IMR-90 (cell line): Measurements from ENCODE around the gene MTG1. TPM values are rescaled to one million over a fixed set of nuclear protein-coding genes. Genes with fewer than 3 reads are reported as not detected.

Experiments used
- ATAC-seq: fragments of 200-7000 bp; cut with Tn5 transposase; 2 replicates; pipeline ENCODE4 v1.9.1; 2020; ENCODE audit warnings: low read depth, mild to moderate bottlenecking, moderate library complexity
- BruUV-seq: library from RNA; stranded (reverse); fragments of 400-500 nt; replicated peaks from 2 replicates; lab custom pipeline; 2021; lab: Mats Ljungman, UMichigan
- CTCF ChIA-PET: fragments of 300-600 bp; formaldehyde crosslinking; extraction: SDS; loops from one replicate; lab custom pipeline; 2021; ENCODE audit warnings: antibody characterized with exemption; lab: Yijun Ruan, JAX
- POLR2A ChIA-PET: fragments of 300-600 bp; sonication (Branson Sonifier 250); formaldehyde crosslinking; loops from one replicate; lab custom pipeline; 2022; ENCODE audit warnings: antibody characterized with exemption; ENCODE audit not compliant: unreplicated experiment; lab: Charles Lee
- DNase-seq: peaks from one replicate; pipeline ENCODE4 v3.0.0; 2013
- H2AFZ ChIP-seq: replicated peaks from 2 replicates; pipeline ENCODE3; 2013; ENCODE audit warnings: low read length, mild to moderate bottlenecking; ENCODE audit not compliant: poor library complexity
- H2AK5ac ChIP-seq: 2 replicates; pipeline ENCODE4 v1.6.1; 2013; ENCODE audit warnings: low read depth, low read length, inconsistent platforms
- H2AK9ac ChIP-seq: replicated peaks from 2 replicates; pipeline ENCODE3; 2013; ENCODE audit warnings: mild to moderate bottlenecking, low read depth, low read length, moderate library complexity; ENCODE audit not compliant: poor library complexity
- H2BK120ac ChIP-seq: 2 replicates; pipeline ENCODE4 v1.6.1; 2013; ENCODE audit warnings: low read depth, low read length, inconsistent platforms
- H2BK15ac ChIP-seq: 3 replicates; pipeline ENCODE4 v1.6.1; 2013; ENCODE audit warnings: low read depth, low read length, inconsistent platforms
- H2BK20ac ChIP-seq: 2 replicates; pipeline ENCODE4 v1.6.1; 2013; ENCODE audit warnings: low read depth, mild to moderate bottlenecking, inconsistent platforms, low read length, moderate library complexity
- H2BK5ac ChIP-seq: 2 replicates; pipeline ENCODE4 v1.6.1; 2013; ENCODE audit warnings: mild to moderate bottlenecking, low read depth, low read length, inconsistent platforms; ENCODE audit not compliant: poor library complexity, severe bottlenecking
- H3K14ac ChIP-seq: replicated peaks from 2 replicates; pipeline ENCODE4 v1.6.1; 2013; ENCODE audit warnings: low read depth, low read length, inconsistent platforms
- H3K18ac ChIP-seq: 2 replicates; pipeline ENCODE4 v1.6.1; 2013; ENCODE audit warnings: low read depth, low read length, control low read depth
- H3K23ac ChIP-seq: 2 replicates; pipeline ENCODE4 v1.6.1; 2013; ENCODE audit warnings: low read depth, low read length, inconsistent platforms
- H3K27ac ChIP-seq: 2 replicates; pipeline ENCODE4 v1.5.1; 2013; ENCODE audit warnings: mild to moderate bottlenecking, control low read depth, low read length; ENCODE audit not compliant: insufficient read depth
- H3K27me3 ChIP-seq: 2 replicates; pipeline ENCODE4 v1.6.1; 2013; ENCODE audit warnings: low read length; ENCODE audit not compliant: control insufficient read depth, insufficient read depth
- H3K36me3 ChIP-seq: 2 replicates; pipeline ENCODE4 v1.6.1; 2013; ENCODE audit warnings: low read length, mixed read lengths; ENCODE audit not compliant: control insufficient read depth, insufficient read depth
- H3K4ac ChIP-seq: 2 replicates; pipeline ENCODE4 v1.6.1; 2013; ENCODE audit warnings: low read depth, low read length, inconsistent platforms
- H3K4me1 ChIP-seq: 2 replicates; pipeline ENCODE4 v1.6.1; 2013; ENCODE audit warnings: low read length, mixed read lengths; ENCODE audit not compliant: control insufficient read depth, insufficient read depth
- H3K4me2 ChIP-seq: 2 replicates; pipeline ENCODE4 v1.6.1; 2013; ENCODE audit warnings: low read depth, mild to moderate bottlenecking, control low read depth, low read length, moderate library complexity
- H3K4me3 ChIP-seq: 2 replicates; pipeline ENCODE4 v1.5.1; 2013; ENCODE audit warnings: low read depth, mild to moderate bottlenecking, control low read depth, low read length, moderate library complexity; ENCODE audit not compliant: insufficient read depth
- H3K56ac ChIP-seq: 2 replicates; pipeline ENCODE4 v1.6.1; 2013; ENCODE audit warnings: low read length, inconsistent platforms; ENCODE audit not compliant: insufficient read depth; ENCODE audit errors: extremely low read depth
- H3K79me1 ChIP-seq, 2 experiments: 2 replicates each; pipeline ENCODE4 v1.6.1; 2013; ENCODE audit warnings: low read length in 2 of 2, inconsistent platforms in 1 of 2, low read depth in 1 of 2
- H3K9ac ChIP-seq: 2 replicates; pipeline ENCODE4 v1.6.1; 2013; ENCODE audit warnings: low read depth, low read length, control low read depth
- H3K9me1 ChIP-seq: 2 replicates; pipeline ENCODE4 v1.6.1; 2013; ENCODE audit warnings: low read length, inconsistent platforms; ENCODE audit not compliant: insufficient read depth
- H3K9me3 ChIP-seq: 2 replicates; pipeline ENCODE4 v1.6.1; 2013; ENCODE audit warnings: low read length; ENCODE audit not compliant: control insufficient read depth, insufficient read depth
- H4K20me1 ChIP-seq: 2 replicates; pipeline ENCODE4 v1.6.1; 2013; ENCODE audit warnings: low read length, inconsistent platforms; ENCODE audit not compliant: insufficient read depth
- H4K5ac ChIP-seq: 2 replicates; pipeline ENCODE4 v1.6.1; 2013; ENCODE audit warnings: mild to moderate bottlenecking, low read depth, low read length, control low read depth
- H4K8ac ChIP-seq, 2 experiments: 2 replicates each; pipeline ENCODE4 v1.6.1; 2013; ENCODE audit warnings: low read depth in 2 of 2, low read length in 2 of 2, control low read depth in 1 of 2, inconsistent platforms in 1 of 2
- H4K91ac ChIP-seq: 2 replicates; pipeline ENCODE4 v1.6.1; 2013; ENCODE audit warnings: low read depth, low read length, inconsistent platforms; ENCODE audit not compliant: insufficient read depth
- ELK1 ChIP-seq: fragments of 150-350 bp; IDR thresholded peaks from 2 replicates; pipeline ENCODE4 v1.6.1; 2016; ENCODE audit warnings: low read depth, mild to moderate bottlenecking, low read length, moderate library complexity, borderline replicate concordance
- FOS ChIP-seq: fragments of 150-350 bp; IDR thresholded peaks from 2 replicates; pipeline ENCODE4 v1.6.1; 2016; ENCODE audit warnings: low read depth, low read length
- MAZ ChIP-seq: IDR thresholded peaks from 2 replicates; pipeline ENCODE4 v1.6.1; 2012; ENCODE audit warnings: low read depth, mild to moderate bottlenecking, low read length, improper control_type of control experiment, moderate library complexity, borderline replicate concordance
- RAD21 ChIP-seq: IDR thresholded peaks from 2 replicates; pipeline ENCODE4 v1.6.1; 2012; ENCODE audit warnings: low read length, improper control_type of control experiment
- WGBS, 2 experiments: methylation state at CpG; one replicate each; pipeline versions ENCODE4 v1.1.5 to v1.1.7; 2013; ENCODE audit warnings: missing lambda C conversion rate in 2 of 2; ENCODE audit not compliant: insufficient read length in 1 of 2; ENCODE audit errors: extremely low coverage in 2 of 2; 5-methylcytosine and 5-hydroxymethylcytosine counted together
- dilution Hi-C: fragments of 300-500 bp; cut with HindIII; formaldehyde crosslinking; loops from one replicate; pipeline ENCODE4 v1.14.3; 2018; ENCODE audit warnings: low sequenced_read_pairs; ENCODE audit not compliant: unreplicated experiment
- in situ Hi-C: fragments of 300-500 bp; cut with MboI; formaldehyde crosslinking; loops from 3 replicates; pipeline ENCODE4 v1.14.3; 2019; ENCODE audit warnings: low sequenced_read_pairs, inconsistent platforms, mixed read lengths
- intact Hi-C: fragments of 100-400 bp; cut with micrococcal nuclease; formaldehyde crosslinking; loops from 2 replicates; pipeline ENCODE4 v1.10.0; 2022
- polyA plus RNA-seq, 3 experiments: library from polyadenylated mRNA; depleted of rRNA; stranded (reverse); fragments of >200 nt; gene quantifications; 2 replicates each; pipeline ENCODE4 v1.2.3, GENCODE V29; 2012; ENCODE audit warnings: low replicate concordance in 1 of 3
- total RNA-seq: library from RNA; depleted of rRNA; stranded (reverse); fragments of >200 nt; gene quantifications from 2 replicates; pipeline ENCODE4 v1.2.3, GENCODE V29; 2012

MTG1 gene
- total and polyA plus RNA-seq, 2 of the 4 experiments (the other 2 are of a cell fraction) = 38.5 to 64.8 TPM

- dilution Hi-C loops (no loop called here), in situ Hi-C loops (no loop called here), intact Hi-C loops (no loop called here)
- Histone ChIP-seq H3K9me3 (no peaks in the 10 kb centered on the region), H2BK15ac (no peak overlapping the region), H3K4me1 (peaks cover 4% of the 10 kb centered on the region; the same call in 1 of the 2 replicates), H4K8ac (peak overlapping the region; percentile 90 to 98), H3K79me1 (peaks cover 24 to 35% of the 10 kb centered on the region in 2 experiments), H4K5ac (peak overlapping the region; percentile 90), H3K18ac (no peak overlapping the region), H4K91ac (0 out of 2 replicates have a peak overlapping the region, but pooled peaks have one; percentile 38), H3K14ac (no peak overlapping the region), H3K56ac (no peak overlapping the region), H3K4ac (peak overlapping the region; percentile 69), H3K36me3 (peaks cover 21% of the 10 kb centered on the region), H4K20me1 (no peaks in the 10 kb centered on the region), H3K4me2 (no peak overlapping the region; the same call in 1 of the 2 replicates), H3K27ac (no peak overlapping the region), H3K23ac (no peak overlapping the region), H3K27me3 (no peaks in the 10 kb centered on the region), H2AK9ac (no peak overlapping the region), H3K4me3 (no peak overlapping the region), H3K9ac (0 out of 2 replicates have a peak overlapping the region, but pooled peaks have one; percentile 51), H2BK120ac (no peak overlapping the region), H3K9me1 (peaks cover 9% of the 10 kb centered on the region; the same call in 1 of the 2 replicates), H2AK5ac (no peak overlapping the region), H2BK5ac (no peak overlapping the region), H2AFZ (peak overlapping the region; percentile 94), H2BK20ac (no peak overlapping the region)
- TF ChIP-seq ELK1 = no peak
- no peak for TF ChIP-seq FOS
- no peak for TF ChIP-seq MAZ
- TF ChIP-seq RAD21 = no peak
- CTCF ChIA-PET = interaction anchor here (0.7 kb wide), 1 partner anchor 16 kb away, joined by 3 read pairs; no protein-coding TSS in a partner anchor
- BruUV-seq = no TSS peak
- no peak for DNase-seq
- POLR2A ChIA-PET = no interaction called here
- ATAC-seq = no peak
- 100% methylated on average over 4 of the region's 27 CpGs; no CpG with 5 or more reads in 1 of the 2 experiments for WGBS, 2 experiments
These were observed 425 bp upstream of the MTG1 start for GRCh38 chr10:133393401-133394063.
